ENCODE data around the gene WDR27.
"Not testable (repeated sequence)": the region's sequence is repeated elsewhere in the genome, so short reads cannot be mapped to it uniquely, and the experiment has no call there.

WDR27 gene

DNA sequence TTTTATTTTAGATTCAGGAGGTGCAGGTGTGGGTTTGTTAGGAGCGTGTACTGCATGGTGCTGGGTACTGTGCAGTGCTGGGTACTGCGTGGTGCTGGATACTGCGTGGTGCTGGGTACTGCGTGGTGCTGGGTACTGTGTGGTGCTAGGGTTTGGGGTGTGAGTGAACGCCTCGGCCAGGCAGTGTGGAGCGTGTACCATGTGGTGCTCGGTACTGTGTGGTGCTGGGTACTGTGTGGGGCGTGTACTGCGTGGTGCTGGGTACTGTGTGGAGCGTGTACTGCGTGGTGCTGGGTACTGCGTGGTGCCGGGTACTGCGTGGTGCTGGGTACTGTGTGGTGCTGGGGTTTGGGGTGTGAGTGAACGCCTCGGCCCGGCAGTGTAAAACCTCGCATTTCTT is 62.9 kb downstream of the WDR27 start:
- no peak for DNase-seq

- no peak for DNase-seq
These were observed 63.4 kb downstream of the WDR27 start for GRCh38 chr6:169638388-169638787.

DNA sequence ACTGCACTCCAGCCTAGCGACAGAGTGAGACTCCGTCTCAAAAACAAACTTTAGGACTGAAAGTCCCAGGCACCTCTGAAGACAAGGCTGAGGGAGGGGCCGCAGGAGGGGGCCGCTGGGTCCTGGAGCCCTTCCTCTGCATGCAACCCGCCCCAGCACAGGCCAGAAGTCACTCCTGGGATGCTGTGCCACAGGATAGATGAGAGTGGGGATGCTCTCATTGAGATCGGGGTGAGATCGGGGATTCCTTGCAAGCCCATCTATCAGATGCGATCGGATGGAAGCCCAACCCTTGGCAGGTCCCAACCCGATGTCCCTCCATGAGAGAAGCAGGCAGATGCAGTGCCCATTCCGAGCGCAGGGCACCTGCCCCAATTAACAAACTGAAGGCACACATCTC is 66.5 kb downstream of the WDR27 start:
- no peak for DNase-seq

GRCh38 chr6:169632841-169633240 is 69.0 kb downstream of the WDR27 start:
- DNase-seq: no peak

GRCh38 chr6:169629256-169629655 is 72.6 kb downstream of the WDR27 start:
- no peak for DNase-seq

DNA sequence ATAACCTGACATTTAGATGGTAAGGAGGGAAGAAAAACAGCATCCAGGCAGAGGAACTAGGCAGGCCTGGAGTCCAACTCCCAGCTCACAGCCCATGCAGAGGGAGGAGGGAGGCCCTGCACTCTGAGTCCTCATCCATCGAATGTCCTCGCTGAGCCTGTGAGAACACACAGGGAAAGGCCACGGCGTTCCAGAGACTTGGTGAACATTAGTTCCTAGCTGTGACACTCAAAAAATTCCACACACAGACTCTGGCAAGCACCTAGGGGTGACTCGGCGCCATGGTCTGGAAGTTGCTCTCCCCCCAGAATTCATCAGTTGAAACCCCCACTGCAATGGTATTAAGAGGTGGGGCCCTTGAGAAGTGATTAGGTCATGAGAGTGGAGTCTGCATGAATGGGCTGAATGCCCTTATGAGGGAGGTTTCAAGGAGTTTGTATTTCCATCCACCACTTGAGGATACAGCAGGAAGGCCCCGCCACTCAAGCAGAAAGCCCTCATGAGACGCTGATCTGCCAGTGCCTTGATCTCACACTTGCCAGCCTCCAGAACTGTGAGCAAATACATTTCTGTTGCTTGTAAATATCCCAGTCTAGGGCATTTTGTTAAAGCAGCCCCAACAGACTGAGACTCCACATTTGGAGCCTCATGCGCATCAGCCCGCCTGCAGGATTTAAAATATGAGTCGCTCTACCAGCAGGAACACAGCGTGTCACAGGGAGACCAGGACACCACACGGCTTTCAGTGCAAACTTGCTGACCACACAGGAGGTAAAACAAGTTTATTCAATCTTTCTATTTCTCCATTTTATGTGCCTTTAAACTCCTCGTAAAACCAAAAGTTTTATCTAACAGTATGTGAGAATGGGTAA is 73.9 kb downstream of the WDR27 start:
- DNase-seq: no peak

DNA sequence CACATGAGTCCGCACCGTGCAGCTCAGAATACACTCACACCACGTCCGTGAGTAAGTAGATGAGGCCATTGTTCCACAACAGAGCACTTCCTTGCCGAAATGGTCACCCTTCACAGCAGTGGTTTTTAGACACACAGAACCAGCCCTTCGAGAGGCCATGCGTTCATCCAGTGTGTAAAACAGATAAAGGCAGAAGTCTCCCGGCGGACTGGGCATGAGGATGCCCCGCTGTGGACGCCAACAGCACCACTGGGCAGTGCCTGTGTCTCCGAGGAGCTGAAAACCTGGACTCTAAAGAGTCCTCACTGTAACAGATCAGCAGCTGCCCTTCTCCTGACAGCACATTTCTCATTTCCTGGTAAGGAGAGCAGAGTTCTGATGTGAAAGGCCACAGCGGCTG is 75.2 kb downstream of the WDR27 start:
- no peak for DNase-seq

DNA sequence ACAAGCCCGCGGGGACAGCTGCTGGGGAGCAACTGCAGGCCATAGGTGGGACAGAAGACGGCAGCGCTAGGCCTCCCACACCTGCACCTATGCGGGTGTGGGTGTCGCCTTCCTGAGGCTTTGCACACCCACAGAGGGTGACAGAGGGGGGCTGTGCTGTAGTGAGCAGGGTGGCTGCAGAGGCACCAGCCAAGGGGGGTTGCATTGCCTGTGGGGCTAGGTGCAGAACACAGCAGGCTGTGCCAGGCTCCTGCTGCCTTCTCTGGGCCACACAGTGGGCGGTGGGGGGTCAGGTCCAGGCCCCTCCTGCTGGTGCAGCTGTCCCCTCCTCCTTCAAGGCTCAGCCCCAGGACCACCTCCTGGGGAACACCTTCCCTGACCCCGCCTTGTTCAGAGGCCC is 75.7 kb downstream of the WDR27 start:
- DNase-seq: no peak

- DNase-seq: no peak
These were observed 76.5 kb downstream of the WDR27 start for GRCh38 chr6:169625376-169625775.

GRCh38 chr6:169624785-169625184 is 77.0 kb downstream of the WDR27 start:
- no peak for DNase-seq

- no peak for DNase-seq
These were observed 77.9 kb downstream of the WDR27 start for GRCh38 chr6:169623975-169624374.

DNA sequence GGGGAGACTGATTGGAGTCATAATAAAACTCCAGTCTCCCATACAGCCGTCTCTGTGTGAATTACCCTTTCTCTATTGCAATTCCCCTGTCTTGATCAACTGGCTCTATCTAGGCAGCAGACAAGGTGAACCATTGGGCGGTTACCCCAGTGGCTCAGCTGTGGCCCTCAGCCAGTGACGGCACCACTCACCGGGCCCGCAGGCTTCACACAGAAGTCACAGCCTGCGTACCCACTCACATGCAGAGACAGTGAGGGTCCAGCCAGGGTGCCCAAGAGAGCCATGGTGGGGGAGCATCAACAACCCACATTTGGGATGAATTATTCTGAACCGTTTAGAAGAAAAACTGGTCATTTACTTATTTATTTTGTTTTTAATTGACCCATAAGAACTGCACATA is 78.5 kb downstream of the WDR27 start:
- no peak for DNase-seq

GRCh38 chr6:169622618-169623017 is 79.2 kb downstream of the WDR27 start:
- no peak for DNase-seq

DNA sequence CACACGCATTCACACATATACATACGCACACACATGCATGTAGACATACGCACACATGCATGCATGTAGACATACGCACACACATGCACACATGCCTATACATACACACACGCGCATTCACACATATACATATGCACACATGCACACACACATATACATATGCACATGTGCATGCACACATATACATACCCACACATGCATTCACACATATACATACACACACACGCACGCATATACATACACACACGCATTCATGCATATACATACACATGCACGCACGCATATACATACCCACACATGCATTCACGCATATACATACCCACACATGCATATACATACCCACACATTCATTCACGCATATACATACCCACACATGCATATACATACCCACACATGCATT is 80.5 kb downstream of the WDR27 start:
- no peak for DNase-seq

GRCh38 chr6:169620171-169621130 is 81.4 kb downstream of the WDR27 start:
- no peak for DNase-seq

DNA sequence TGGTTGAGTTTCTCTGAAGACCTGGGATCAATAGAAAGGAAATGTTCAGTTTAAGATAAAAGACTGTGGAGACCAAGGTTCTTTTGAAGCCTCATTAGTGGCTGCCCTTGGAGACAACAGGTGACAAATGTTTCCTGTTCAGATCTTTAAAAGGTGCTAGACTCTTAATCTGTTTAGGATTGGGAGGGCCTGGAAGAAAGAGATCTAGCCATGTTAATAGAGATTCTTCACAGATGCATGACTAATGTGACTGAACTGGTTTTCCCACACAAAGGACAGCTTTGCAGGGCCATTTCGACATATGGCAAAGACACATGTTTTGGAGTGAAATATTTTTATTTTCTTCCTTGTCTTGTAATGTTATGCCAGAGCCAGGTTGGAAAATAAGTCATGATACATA is 82.2 kb downstream of the WDR27 start:
- DNase-seq: no peak

DNA sequence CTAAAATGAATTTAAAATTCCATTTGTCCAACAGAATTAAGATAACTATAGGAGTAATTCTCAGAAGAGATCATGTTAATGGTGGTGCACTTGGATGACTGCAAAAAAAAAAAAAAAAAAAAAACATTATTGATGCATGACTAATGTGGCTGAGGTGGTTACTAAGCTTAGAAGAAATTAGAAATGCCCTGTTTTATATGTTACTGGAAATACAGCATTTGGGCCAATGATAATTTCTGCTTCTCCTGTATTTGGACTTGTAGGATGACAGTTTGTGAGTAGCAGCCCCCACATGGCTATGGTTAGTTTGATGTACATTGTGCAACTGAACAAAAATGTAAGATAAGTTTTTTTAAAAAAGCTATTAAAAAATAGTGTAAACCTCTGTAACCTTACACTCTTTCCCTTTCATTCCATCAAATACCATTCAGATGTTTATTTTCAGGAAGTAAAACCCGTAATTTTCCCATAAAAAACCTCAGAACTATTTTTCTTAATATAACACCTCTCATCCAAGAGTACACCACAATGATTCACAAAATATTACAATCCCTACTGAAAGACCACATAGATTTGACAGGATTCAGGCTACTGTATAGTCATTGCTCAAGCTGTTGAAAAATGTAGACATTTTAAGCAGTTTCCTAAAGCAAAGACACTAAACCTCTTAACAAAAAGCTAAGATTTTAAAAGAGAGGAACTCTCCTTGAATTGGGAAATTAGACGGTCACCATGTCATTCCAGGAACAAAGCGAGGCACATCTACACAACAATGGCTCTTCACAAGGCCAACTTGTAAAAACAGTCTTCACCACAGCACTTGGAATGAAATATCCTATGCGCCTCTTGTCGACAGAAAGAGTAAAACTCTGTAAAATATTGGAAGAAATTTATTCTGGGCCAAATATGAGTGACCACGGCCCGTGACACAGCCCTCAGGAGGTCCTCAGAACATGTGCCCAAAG is 83.0 kb downstream of the WDR27 start:
- DNase-seq: no peak

DNA sequence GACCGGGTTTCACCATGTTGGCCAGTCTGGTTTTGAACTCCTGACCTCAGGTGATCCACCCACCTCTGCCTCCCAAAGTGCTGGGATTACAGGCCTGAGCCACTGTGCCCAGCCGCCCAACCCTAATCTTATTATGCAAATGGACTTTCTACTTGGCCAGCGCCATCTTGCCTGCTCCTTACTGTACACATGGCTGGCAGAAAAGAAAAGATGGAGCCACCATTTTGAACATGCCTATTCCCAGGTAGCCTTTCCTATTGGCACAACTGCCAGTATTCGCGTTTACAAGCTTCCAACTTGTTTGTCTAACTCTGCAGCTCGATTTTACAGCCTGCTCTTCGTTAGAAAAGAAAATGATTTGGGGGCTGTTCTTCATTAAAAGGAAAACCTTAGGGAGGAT is 84.3 kb downstream of the WDR27 start:
- no peak for DNase-seq

- DNase-seq: not testable (repeated sequence)
These were observed 93.2 kb downstream of the WDR27 start for GRCh38 chr6:169608609-169609008.

GRCh38 chr6:169604076-169604475 is 97.8 kb downstream of the WDR27 start:
- DNase-seq: no peak

DNA sequence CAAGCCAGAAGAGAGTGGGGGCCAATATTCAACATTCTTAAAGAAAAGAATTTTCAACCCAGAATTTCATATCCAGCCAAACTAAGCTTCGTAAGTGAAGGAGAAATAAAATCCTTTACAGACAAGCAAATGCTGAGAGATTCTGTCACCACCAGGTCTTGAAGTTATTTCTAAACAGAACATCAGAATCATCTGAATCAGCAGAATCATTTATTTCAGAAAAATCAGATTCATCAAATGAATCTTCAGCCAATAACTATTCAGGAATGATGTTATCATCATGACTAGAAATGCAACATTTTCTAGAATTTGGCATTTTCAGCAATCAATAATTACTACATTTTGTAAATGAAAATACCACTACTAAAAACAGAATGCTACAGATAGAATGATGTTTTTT is 100.7 kb downstream of the WDR27 start:
- DNase-seq: not testable (repeated sequence)

GRCh38 chr6:169592558-169592957 is 109.3 kb downstream of the WDR27 start:
- no peak for DNase-seq

- no peak for DNase-seq
These were observed 110.2 kb downstream of the WDR27 start for GRCh38 chr6:169591616-169592015.
